ENCODE data around the gene EXOC4. TPM values are rescaled to one million over a fixed set of nuclear protein-coding genes. Genes with fewer than 3 reads are reported as not detected.

Gene EXOC4
- total RNA-seq, 1 experiment from 2014 or later = 91.9 TPM

GRCh38 chr7:134034652-134035051 lies 781.8 kb downstream of the EXOC4 start:
- Mint-ChIP-seq H3K9me3 (ENCODE audit: low read depth, unreplicated experiment) (no peaks in the 10 kb centered on the region), H3K4me3 (ENCODE audit: low read depth, unreplicated experiment) (no peak overlapping the region), H3K27me3 (ENCODE audit: unreplicated experiment) (no peaks in the 10 kb centered on the region), H3K27ac (ENCODE audit: unreplicated experiment) (no peak overlapping the region), H3K36me3 (ENCODE audit: insufficient read depth, unreplicated experiment) (no peaks in the 10 kb centered on the region), H3K4me1 (ENCODE audit: low read depth, unreplicated experiment) (no peaks in the 10 kb centered on the region)
- CTCF ChIA-PET = interaction anchor here (0.7 kb wide), 1 partner anchor 248 kb away, joined by 4 read pairs; no protein-coding TSS in a partner anchor
- intact Hi-C loops (cut with micrococcal nuclease; ENCODE audit: unreplicated experiment) = no loop called here
- BruUV-seq (replicated peaks) = no TSS peak
- no peak for TF ChIP-seq CTCF (IDR thresholded peaks at IDR 0.05; ENCODE audit: unreplicated experiment)
- no peak for DNase-seq

- no peaks in the 10 kb centered on the region for H3K27me3 Mint-ChIP-seq (ENCODE audit: unreplicated experiment)
- no peak for TF ChIP-seq CTCF (IDR thresholded peaks at IDR 0.05; ENCODE audit: unreplicated experiment)
- no TSS peak for BruUV-seq (replicated peaks)
- H3K4me1 Mint-ChIP-seq (ENCODE audit: low read depth, unreplicated experiment) = no peaks in the 10 kb centered on the region
- no peaks in the 10 kb centered on the region for H3K9me3 Mint-ChIP-seq (ENCODE audit: low read depth, unreplicated experiment)
- no peak overlapping the region for H3K4me3 Mint-ChIP-seq (ENCODE audit: low read depth, unreplicated experiment)
- intact Hi-C loops (cut with micrococcal nuclease; ENCODE audit: unreplicated experiment) = no loop called here
- no peaks in the 10 kb centered on the region for H3K36me3 Mint-ChIP-seq (ENCODE audit: insufficient read depth, unreplicated experiment)
- no peak for DNase-seq
- H3K27ac Mint-ChIP-seq (ENCODE audit: unreplicated experiment) = no peak overlapping the region
- CTCF ChIA-PET = no interaction called here
These were observed 785.1 kb downstream of the EXOC4 start for GRCh38 chr7:134037991-134038390.

- Mint-ChIP-seq H3K4me1 (ENCODE audit: low read depth, unreplicated experiment) (peaks cover 12% of the 10 kb centered on the region), H3K27ac (ENCODE audit: unreplicated experiment) (no peak overlapping the region), H3K4me3 (ENCODE audit: low read depth, unreplicated experiment) (no peak overlapping the region), H3K36me3 (ENCODE audit: insufficient read depth, unreplicated experiment) (no peaks in the 10 kb centered on the region), H3K9me3 (ENCODE audit: low read depth, unreplicated experiment) (no peaks in the 10 kb centered on the region), H3K27me3 (ENCODE audit: unreplicated experiment) (no peaks in the 10 kb centered on the region)
- no peak for DNase-seq
- intact Hi-C loops (cut with micrococcal nuclease; ENCODE audit: unreplicated experiment) = no loop called here
- TF ChIP-seq CTCF (IDR thresholded peaks at IDR 0.05; ENCODE audit: unreplicated experiment) = no peak
- BruUV-seq (replicated peaks) = no TSS peak
- CTCF ChIA-PET = no interaction called here
These were observed 788.1 kb downstream of the EXOC4 start for GRCh38 chr7:134040988-134041387.

GRCh38 chr7:134041477-134041876 lies 788.6 kb downstream of the EXOC4 start:
- no peak for TF ChIP-seq CTCF (IDR thresholded peaks at IDR 0.05; ENCODE audit: unreplicated experiment)
- H3K27ac Mint-ChIP-seq (ENCODE audit: unreplicated experiment) = no peak overlapping the region
- H3K4me1 Mint-ChIP-seq (ENCODE audit: low read depth, unreplicated experiment) = peaks cover 12% of the 10 kb centered on the region
- H3K36me3 Mint-ChIP-seq (ENCODE audit: insufficient read depth, unreplicated experiment) = no peaks in the 10 kb centered on the region
- no TSS peak for BruUV-seq (replicated peaks)
- no peaks in the 10 kb centered on the region for H3K27me3 Mint-ChIP-seq (ENCODE audit: unreplicated experiment)
- DNase-seq = no peak
- CTCF ChIA-PET = interaction anchor here (1.0 kb wide), 1 partner anchor 20 kb away, joined by 5 read pairs; no protein-coding TSS in a partner anchor
- intact Hi-C loops (cut with micrococcal nuclease; ENCODE audit: unreplicated experiment) = no loop called here
- no peaks in the 10 kb centered on the region for H3K9me3 Mint-ChIP-seq (ENCODE audit: low read depth, unreplicated experiment)
- no peak overlapping the region for H3K4me3 Mint-ChIP-seq (ENCODE audit: low read depth, unreplicated experiment)

Data from Calu3 (cell line).